Measurements from ENCODE around the gene ADAMTSL1.

The ADAMTSL1 gene

GRCh38 chr9:18461496-18461895, 12.5 kb upstream of the ADAMTSL1 start:
- DNase-seq (ENCODE audit: low read depth) = no peak

- no peak for DNase-seq (ENCODE audit: low read depth)
Measured at GRCh38 chr9:18463991-18464390, 10.0 kb upstream of the ADAMTSL1 start.

- no peak for DNase-seq (ENCODE audit: low read depth)
Measured at GRCh38 chr9:18466101-18466500, 7.9 kb upstream of the ADAMTSL1 start.

GRCh38 chr9:18467696-18468095, 6.3 kb upstream of the ADAMTSL1 start:
- DNase-seq (ENCODE audit: low read depth) = no peak

- DNase-seq (ENCODE audit: low read depth) = no peak
Measured at GRCh38 chr9:18472435-18472834, 1.5 kb upstream of the ADAMTSL1 start.

- no peak for DNase-seq (ENCODE audit: low read depth)
Measured at GRCh38 chr9:18472841-18473251, 1.1 kb upstream of the ADAMTSL1 start.

- no peak for DNase-seq (ENCODE audit: low read depth)
Measured at GRCh38 chr9:18474783-18475182, 830 bp downstream of the ADAMTSL1 start.

GRCh38 chr9:18477121-18477660, 3.2 kb downstream of the ADAMTSL1 start:
- DNase-seq (ENCODE audit: low read depth) = no peak

GRCh38 chr9:18477719-18478118, 3.8 kb downstream of the ADAMTSL1 start:
- DNase-seq (ENCODE audit: low read depth) = no peak

- no peak for DNase-seq (ENCODE audit: low read depth)
Measured at GRCh38 chr9:18478501-18479361, 4.8 kb downstream of the ADAMTSL1 start.

GRCh38 chr9:18479405-18479804, 5.5 kb downstream of the ADAMTSL1 start:
- DNase-seq (ENCODE audit: low read depth) = no peak

- DNase-seq (ENCODE audit: low read depth) = no peak
Measured at GRCh38 chr9:18480662-18481093, 6.7 kb downstream of the ADAMTSL1 start.

GRCh38 chr9:18482371-18482770, 8.4 kb downstream of the ADAMTSL1 start:
- no peak for DNase-seq (ENCODE audit: low read depth)

GRCh38 chr9:18485714-18486113, 11.8 kb downstream of the ADAMTSL1 start:
- no peak for DNase-seq (ENCODE audit: low read depth)

GRCh38 chr9:18487611-18488010, 13.7 kb downstream of the ADAMTSL1 start:
- no peak for DNase-seq (ENCODE audit: low read depth)

- no peak for DNase-seq (ENCODE audit: low read depth)
Measured at GRCh38 chr9:18488886-18489285, 14.9 kb downstream of the ADAMTSL1 start.

GRCh38 chr9:18489861-18490260, 15.9 kb downstream of the ADAMTSL1 start:
- DNase-seq (ENCODE audit: low read depth) = no peak

- DNase-seq (ENCODE audit: low read depth) = no peak
Measured at GRCh38 chr9:18490641-18491370, 16.9 kb downstream of the ADAMTSL1 start.

- no peak for DNase-seq (ENCODE audit: low read depth)
Measured at GRCh38 chr9:18492612-18493011, 18.7 kb downstream of the ADAMTSL1 start.

- DNase-seq (ENCODE audit: low read depth) = no peak
Measured at GRCh38 chr9:18493451-18493993, 19.6 kb downstream of the ADAMTSL1 start.

- no peak for DNase-seq (ENCODE audit: low read depth)
Measured at GRCh38 chr9:18495065-18495464, 21.1 kb downstream of the ADAMTSL1 start.

- no peak for DNase-seq (ENCODE audit: low read depth)
Measured at GRCh38 chr9:18496256-18497000, 22.5 kb downstream of the ADAMTSL1 start.

Measured in activated T-cell treated with anti-CD3 and anti-CD28 coated beads for 24 hours (primary cell).